ENCODE data around the gene CBX6.
"Not testable (repeated sequence)": the region's sequence is repeated elsewhere in the genome, so short reads cannot be mapped to it uniquely, and the experiment has no call there.

The CBX6 gene

GRCh38 chr22:38862375-38863329 lies 9.4 kb downstream of the CBX6 start:
- DNase-seq (ENCODE audit: low read depth in 1 of 2, low spot score in 1 of 2) = no peak
- in situ Hi-C loops (cut with HindIII; ENCODE audit: low pct_unique_long_range_greater_than_20kb, low sequenced_read_pairs) = no loop called here
- no peak for TF ChIP-seq JUND (IDR thresholded peaks at IDR 0.05; ENCODE audit: low read depth)

GRCh38 chr22:38861927-38862326 lies 10.1 kb downstream of the CBX6 start:
- TF ChIP-seq JUND (IDR thresholded peaks at IDR 0.05; ENCODE audit: low read depth) = no peak
- no peak for DNase-seq (ENCODE audit: low read depth in 1 of 2, low spot score in 1 of 2)
- in situ Hi-C loops (cut with HindIII; ENCODE audit: low pct_unique_long_range_greater_than_20kb, low sequenced_read_pairs) = no loop called here

GRCh38 chr22:38861170-38861876 lies 10.7 kb downstream of the CBX6 start:
- no peak for DNase-seq (ENCODE audit: low read depth in 1 of 2, low spot score in 1 of 2)
- in situ Hi-C loops (cut with HindIII; ENCODE audit: low pct_unique_long_range_greater_than_20kb, low sequenced_read_pairs) = no loop called here
- TF ChIP-seq JUND (IDR thresholded peaks at IDR 0.05; ENCODE audit: low read depth) = no peak

- no peak for TF ChIP-seq JUND (IDR thresholded peaks at IDR 0.05; ENCODE audit: low read depth)
- no peak for DNase-seq (ENCODE audit: low read depth in 1 of 2, low spot score in 1 of 2)
- in situ Hi-C loops (cut with HindIII; ENCODE audit: low pct_unique_long_range_greater_than_20kb, low sequenced_read_pairs) = no loop called here
Measured at GRCh38 chr22:38860283-38861169, 11.5 kb downstream of the CBX6 start.

- no peak for DNase-seq (ENCODE audit: low read depth in 1 of 2, low spot score in 1 of 2)
- TF ChIP-seq JUND (IDR thresholded peaks at IDR 0.05; ENCODE audit: low read depth) = no peak
- in situ Hi-C loops (cut with HindIII; ENCODE audit: low pct_unique_long_range_greater_than_20kb, low sequenced_read_pairs) = no loop called here
Measured at GRCh38 chr22:38859581-38860282, 12.3 kb downstream of the CBX6 start.

GRCh38 chr22:38858492-38858891 lies 13.5 kb downstream of the CBX6 start:
- no peak for DNase-seq (ENCODE audit: low read depth in 1 of 2, low spot score in 1 of 2)
- in situ Hi-C loops (cut with HindIII; ENCODE audit: low pct_unique_long_range_greater_than_20kb, low sequenced_read_pairs) = no loop called here
- TF ChIP-seq JUND (IDR thresholded peaks at IDR 0.05; ENCODE audit: low read depth) = no peak

GRCh38 chr22:38854476-38854875 lies 17.5 kb downstream of the CBX6 start:
- in situ Hi-C loops (cut with HindIII; ENCODE audit: low pct_unique_long_range_greater_than_20kb, low sequenced_read_pairs); DNase-seq (ENCODE audit: low read depth in 1 of 2, low spot score in 1 of 2): not testable (repeated sequence)

- in situ Hi-C loops (cut with HindIII; ENCODE audit: low pct_unique_long_range_greater_than_20kb, low sequenced_read_pairs); DNase-seq (ENCODE audit: low read depth in 1 of 2, low spot score in 1 of 2): not testable (repeated sequence)
Measured at GRCh38 chr22:38853883-38854282, 18.1 kb downstream of the CBX6 start.

- in situ Hi-C loops (cut with HindIII; ENCODE audit: low pct_unique_long_range_greater_than_20kb, low sequenced_read_pairs) = no loop called here
- DNase-seq (ENCODE audit: low read depth in 1 of 2, low spot score in 1 of 2) = no peak
- no peak for TF ChIP-seq JUND (IDR thresholded peaks at IDR 0.05; ENCODE audit: low read depth)
Measured at GRCh38 chr22:38853196-38853651, 18.8 kb downstream of the CBX6 start.

GRCh38 chr22:38852522-38852921 lies 19.5 kb downstream of the CBX6 start:
- no peak for DNase-seq (ENCODE audit: low read depth in 1 of 2, low spot score in 1 of 2)
- in situ Hi-C loops (cut with HindIII; ENCODE audit: low pct_unique_long_range_greater_than_20kb, low sequenced_read_pairs) = no loop called here
- TF ChIP-seq JUND (IDR thresholded peaks at IDR 0.05; ENCODE audit: low read depth) = no peak

- TF ChIP-seq JUND (IDR thresholded peaks at IDR 0.05; ENCODE audit: low read depth) = no peak
- in situ Hi-C loops (cut with HindIII; ENCODE audit: low pct_unique_long_range_greater_than_20kb, low sequenced_read_pairs) = no loop called here
- no peak for DNase-seq (ENCODE audit: low read depth in 1 of 2, low spot score in 1 of 2)
Measured at GRCh38 chr22:38850941-38851849, 20.8 kb downstream of the CBX6 start.

Data from T47D (cell line).